NB4 (cell line): Measurements from ENCODE around the gene CDK4.

Experiments
- MYC ChIP-seq: IDR thresholded peaks from 2 replicates; pipeline ENCODE4 v1.6.1; 2011; ENCODE audit warnings: low read depth, low read length
- POLR2A ChIP-seq: IDR thresholded peaks from 2 replicates; pipeline ENCODE4 v1.6.1; 2011; ENCODE audit warnings: mild to moderate bottlenecking; ENCODE audit not compliant: insufficient read length; ENCODE audit errors: extremely low read depth
- TF ChIP-seq, protein P1 (sequence below): IDR thresholded peaks from one replicate; pipeline ENCODE4 v1.5.1; 2012; ENCODE audit warnings: low read depth, low read length
- TF ChIP-seq, protein P2 (sequence below): IDR thresholded peaks from 2 replicates; pipeline ENCODE4 v1.6.1; 2011; ENCODE audit warnings: low read depth, low read length

DNA sequence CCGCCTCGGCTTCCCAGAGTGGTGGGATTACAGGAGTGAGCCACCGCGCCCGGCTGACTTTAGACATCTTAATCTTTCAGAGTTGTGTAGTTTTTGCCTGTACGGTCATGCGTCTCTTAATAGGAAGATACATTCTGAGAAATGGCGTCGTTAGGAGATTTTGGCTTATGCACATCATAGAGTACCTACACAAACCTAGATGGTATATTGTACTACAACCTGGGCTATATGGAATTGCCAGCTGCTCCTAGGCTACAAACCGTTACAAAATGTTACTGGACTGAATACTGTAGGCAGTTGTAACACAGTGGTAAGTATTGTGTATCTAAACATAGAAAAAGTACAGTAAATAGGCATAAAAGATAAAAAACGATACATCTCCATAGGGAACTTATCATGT, 31.8 kb upstream of the CDK4 start:
- TF ChIP-seq, protein P1, sequence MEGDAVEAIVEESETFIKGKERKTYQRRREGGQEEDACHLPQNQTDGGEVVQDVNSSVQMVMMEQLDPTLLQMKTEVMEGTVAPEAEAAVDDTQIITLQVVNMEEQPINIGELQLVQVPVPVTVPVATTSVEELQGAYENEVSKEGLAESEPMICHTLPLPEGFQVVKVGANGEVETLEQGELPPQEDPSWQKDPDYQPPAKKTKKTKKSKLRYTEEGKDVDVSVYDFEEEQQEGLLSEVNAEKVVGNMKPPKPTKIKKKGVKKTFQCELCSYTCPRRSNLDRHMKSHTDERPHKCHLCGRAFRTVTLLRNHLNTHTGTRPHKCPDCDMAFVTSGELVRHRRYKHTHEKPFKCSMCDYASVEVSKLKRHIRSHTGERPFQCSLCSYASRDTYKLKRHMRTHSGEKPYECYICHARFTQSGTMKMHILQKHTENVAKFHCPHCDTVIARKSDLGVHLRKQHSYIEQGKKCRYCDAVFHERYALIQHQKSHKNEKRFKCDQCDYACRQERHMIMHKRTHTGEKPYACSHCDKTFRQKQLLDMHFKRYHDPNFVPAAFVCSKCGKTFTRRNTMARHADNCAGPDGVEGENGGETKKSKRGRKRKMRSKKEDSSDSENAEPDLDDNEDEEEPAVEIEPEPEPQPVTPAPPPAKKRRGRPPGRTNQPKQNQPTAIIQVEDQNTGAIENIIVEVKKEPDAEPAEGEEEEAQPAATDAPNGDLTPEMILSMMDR, result no peak
- TF ChIP-seq POLR2A (no peak), MYC (no peak)
- TF ChIP-seq, protein P2, sequence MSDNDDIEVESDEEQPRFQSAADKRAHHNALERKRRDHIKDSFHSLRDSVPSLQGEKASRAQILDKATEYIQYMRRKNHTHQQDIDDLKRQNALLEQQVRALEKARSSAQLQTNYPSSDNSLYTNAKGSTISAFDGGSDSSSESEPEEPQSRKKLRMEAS, result no peak
